ENCODE results near the gene HHAT.

HHAT gene

GRCh38 chr1:210677533-210677932 lies 348.8 kb downstream of the HHAT start:
- no peak for TF ChIP-seq CTCF (IDR thresholded peaks at IDR 0.05; ENCODE audit: borderline replicate concordance, control extremely low read depth, extremely low read depth, insufficient read depth, missing control alignments)
- no peak for DNase-seq (ENCODE audit: low spot score)
- in situ Hi-C loops (cut with MboI; ENCODE audit: low sequenced_read_pairs, unreplicated experiment): no loop called here

GRCh38 chr1:210678306-210678705 lies 349.6 kb downstream of the HHAT start:
- no peak for DNase-seq (ENCODE audit: low spot score)
- in situ Hi-C loops (cut with MboI; ENCODE audit: low sequenced_read_pairs, unreplicated experiment): no loop called here
- TF ChIP-seq CTCF (IDR thresholded peaks at IDR 0.05; ENCODE audit: borderline replicate concordance, control extremely low read depth, extremely low read depth, insufficient read depth, missing control alignments): no peak

- in situ Hi-C loops (cut with MboI; ENCODE audit: low sequenced_read_pairs, unreplicated experiment): no loop called here
- no peak for DNase-seq (ENCODE audit: low spot score)
- TF ChIP-seq CTCF (IDR thresholded peaks at IDR 0.05; ENCODE audit: borderline replicate concordance, control extremely low read depth, extremely low read depth, insufficient read depth, missing control alignments): no peak
Measured at GRCh38 chr1:210681158-210681557, 352.5 kb downstream of the HHAT start.

GRCh38 chr1:210683403-210684047 lies 354.8 kb downstream of the HHAT start:
- in situ Hi-C loops (cut with MboI; ENCODE audit: low sequenced_read_pairs, unreplicated experiment): no loop called here
- no peak for DNase-seq (ENCODE audit: low spot score)
- no peak for TF ChIP-seq CTCF (IDR thresholded peaks at IDR 0.05; ENCODE audit: borderline replicate concordance, control extremely low read depth, extremely low read depth, insufficient read depth, missing control alignments)

- in situ Hi-C loops (cut with MboI; ENCODE audit: low sequenced_read_pairs, unreplicated experiment): no loop called here
- TF ChIP-seq CTCF (IDR thresholded peaks at IDR 0.05; ENCODE audit: borderline replicate concordance, control extremely low read depth, extremely low read depth, insufficient read depth, missing control alignments): no peak
- DNase-seq (ENCODE audit: low spot score): peak; percentile 76
Measured at GRCh38 chr1:210684466-210685294, 356.0 kb downstream of the HHAT start.

- in situ Hi-C loops (cut with MboI; ENCODE audit: low sequenced_read_pairs, unreplicated experiment): no loop called here
Measured at GRCh38 chr1:210685295-210685650, 356.6 kb downstream of the HHAT start.

More at GRCh38 chr1:210685295-210685650, 356.6 kb downstream of the HHAT start:
- no peak for TF ChIP-seq CTCF (IDR thresholded peaks at IDR 0.05; ENCODE audit: borderline replicate concordance, control extremely low read depth, extremely low read depth, insufficient read depth, missing control alignments)
- DNase-seq (ENCODE audit: low spot score): no peak

All from GM13976 (cell line).